Measurements from ENCODE around the gene TNS4.
"Not testable (repeated sequence)": the region's sequence is repeated elsewhere in the genome, so short reads cannot be mapped to it uniquely, and the experiment has no call there.

TNS4 gene

GRCh38 chr17:40501499-40501911, at the start of gene TNS4:
TNS4 (minus strand) TSS chr17:40501623; CDS start chr17:40496425, 5,198 bp downstream.
- no peak for DNase-seq (ENCODE audit: low read depth in 2 of 2)

- DNase-seq (ENCODE audit: low read depth in 2 of 2): no peak
Measured at GRCh38 chr17:40550608-40551007, 49.2 kb upstream of the TNS4 start.

- DNase-seq (ENCODE audit: low read depth in 2 of 2): no peak
Measured at GRCh38 chr17:40548982-40549685, 47.7 kb upstream of the TNS4 start.

GRCh38 chr17:40548491-40548981, 47.1 kb upstream of the TNS4 start:
- DNase-seq (ENCODE audit: low read depth in 2 of 2): no peak

- DNase-seq (ENCODE audit: low read depth in 2 of 2): no peak
Measured at GRCh38 chr17:40547785-40548478, 46.5 kb upstream of the TNS4 start.

GRCh38 chr17:40547079-40547784, 45.8 kb upstream of the TNS4 start:
- DNase-seq (ENCODE audit: low read depth in 2 of 2): no peak

- DNase-seq (ENCODE audit: low read depth in 2 of 2): not testable (repeated sequence)
Measured at GRCh38 chr17:40546497-40546896, 45.1 kb upstream of the TNS4 start.

GRCh38 chr17:40545660-40546059, 44.2 kb upstream of the TNS4 start:
- DNase-seq (ENCODE audit: low read depth in 2 of 2): no peak

- no peak for DNase-seq (ENCODE audit: low read depth in 2 of 2)
Measured at GRCh38 chr17:40542558-40543411, 41.4 kb upstream of the TNS4 start.

- no peak for DNase-seq (ENCODE audit: low read depth in 2 of 2)
Measured at GRCh38 chr17:40541873-40542557, 40.6 kb upstream of the TNS4 start.

GRCh38 chr17:40541060-40541872, 39.8 kb upstream of the TNS4 start:
- peak in 1 of 2 donors; percentile 70 for DNase-seq (ENCODE audit: low read depth in 2 of 2)

GRCh38 chr17:40540448-40540847, 39.0 kb upstream of the TNS4 start:
- DNase-seq (ENCODE audit: low read depth in 2 of 2): peak; percentile 70 to 79

- DNase-seq (ENCODE audit: low read depth in 2 of 2): no peak
Measured at GRCh38 chr17:40539711-40540411, 38.4 kb upstream of the TNS4 start.

- no peak for DNase-seq (ENCODE audit: low read depth in 2 of 2)
Measured at GRCh38 chr17:40538936-40539705, 37.7 kb upstream of the TNS4 start.

- no peak for DNase-seq (ENCODE audit: low read depth in 2 of 2)
Measured at GRCh38 chr17:40538019-40538935, 36.9 kb upstream of the TNS4 start.

- no peak for DNase-seq (ENCODE audit: low read depth in 2 of 2)
Measured at GRCh38 chr17:40536295-40537171, 35.1 kb upstream of the TNS4 start.

GRCh38 chr17:40535924-40536294, 34.5 kb upstream of the TNS4 start:
- DNase-seq (ENCODE audit: low read depth in 2 of 2): no peak
